Hepatocyte (in vitro differentiated cells): ENCODE measurements around the gene MYL9.

Experiments
- EZH2 ChIP-seq: fragments of 200-600 bp; sonication (generic); IDR thresholded peaks from 2 replicates; pipeline ENCODE4 v1.6.1; 2016; ENCODE audit warnings: antibody characterized with exemption, mild to moderate bottlenecking, borderline replicate concordance
- EZH2phosphoT487 ChIP-seq: fragments of 200-600 bp; sonication (generic); IDR thresholded peaks from one replicate; pipeline ENCODE4 v1.6.1; 2018; ENCODE audit warnings: antibody characterized with exemption, mild to moderate bottlenecking, low read depth, moderate library complexity; ENCODE audit not compliant: unreplicated experiment, severe bottlenecking
- TF ChIP-seq, protein P1 (sequence below): fragments of 200-600 bp; sonication (generic); IDR thresholded peaks from 2 replicates; pipeline ENCODE4 v1.5.1; 2016; ENCODE audit warnings: antibody characterized with exemption, mild to moderate bottlenecking; ENCODE audit not compliant: poor library complexity

DNA sequence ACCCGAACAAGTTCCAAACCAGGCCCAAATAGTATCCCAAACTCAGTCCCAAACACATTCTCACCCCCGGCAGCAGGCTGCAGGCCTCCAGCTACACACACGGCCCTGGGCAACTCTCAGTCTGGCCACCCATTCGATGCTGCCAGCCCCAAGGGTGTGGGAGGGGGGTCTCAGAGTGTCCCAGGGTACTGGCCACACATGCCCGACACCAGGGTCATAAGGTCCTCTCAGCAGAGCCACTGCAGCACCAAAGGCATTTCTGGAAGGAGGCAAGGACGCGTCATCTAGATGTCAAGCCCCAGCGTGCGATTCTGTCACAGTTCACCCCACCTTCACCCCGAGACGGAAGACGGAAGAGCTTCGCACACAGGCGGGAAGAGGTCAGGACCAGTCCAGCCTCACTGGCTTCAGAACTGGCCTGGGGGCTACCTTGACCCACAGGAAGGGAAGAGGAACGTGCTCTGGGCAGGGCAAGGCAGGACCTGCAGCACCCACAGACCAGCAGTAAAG, 9.5 kb downstream of the MYL9 start:
- TF ChIP-seq, protein P1, sequence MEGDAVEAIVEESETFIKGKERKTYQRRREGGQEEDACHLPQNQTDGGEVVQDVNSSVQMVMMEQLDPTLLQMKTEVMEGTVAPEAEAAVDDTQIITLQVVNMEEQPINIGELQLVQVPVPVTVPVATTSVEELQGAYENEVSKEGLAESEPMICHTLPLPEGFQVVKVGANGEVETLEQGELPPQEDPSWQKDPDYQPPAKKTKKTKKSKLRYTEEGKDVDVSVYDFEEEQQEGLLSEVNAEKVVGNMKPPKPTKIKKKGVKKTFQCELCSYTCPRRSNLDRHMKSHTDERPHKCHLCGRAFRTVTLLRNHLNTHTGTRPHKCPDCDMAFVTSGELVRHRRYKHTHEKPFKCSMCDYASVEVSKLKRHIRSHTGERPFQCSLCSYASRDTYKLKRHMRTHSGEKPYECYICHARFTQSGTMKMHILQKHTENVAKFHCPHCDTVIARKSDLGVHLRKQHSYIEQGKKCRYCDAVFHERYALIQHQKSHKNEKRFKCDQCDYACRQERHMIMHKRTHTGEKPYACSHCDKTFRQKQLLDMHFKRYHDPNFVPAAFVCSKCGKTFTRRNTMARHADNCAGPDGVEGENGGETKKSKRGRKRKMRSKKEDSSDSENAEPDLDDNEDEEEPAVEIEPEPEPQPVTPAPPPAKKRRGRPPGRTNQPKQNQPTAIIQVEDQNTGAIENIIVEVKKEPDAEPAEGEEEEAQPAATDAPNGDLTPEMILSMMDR, result no peak
- no peak for TF ChIP-seq EZH2
- TF ChIP-seq EZH2phosphoT487, result no peak
